Smooth muscle cell (in vitro differentiated cells): Measurements from ENCODE around the gene RNF149. TPM values are rescaled to one million over a fixed set of nuclear protein-coding genes. Genes with fewer than 3 reads are reported as not detected.

ENCODE experiments used
- DNase-seq: peaks from one replicate; lab custom pipeline; 2025; ENCODE audit not compliant: unreplicated experiment; lab: John Stamatoyannopoulos, UW
- H2AFZ ChIP-seq: fragments of 200-600 bp; sonication (generic); 2 replicates; pipeline ENCODE4 v1.6.0; 2016; ENCODE audit warnings: antibody characterized with exemption, low read depth, mild to moderate bottlenecking
- H3F3A ChIP-seq: fragments of 200-600 bp; sonication (generic); 2 replicates; pipeline ENCODE4 v1.6.0; 2017; ENCODE audit warnings: antibody characterized with exemption, low read depth
- H3K27ac ChIP-seq: fragments of 200-600 bp; sonication (generic); 2 replicates; pipeline ENCODE4 v1.5.1; 2016; ENCODE audit warnings: low read depth, mild to moderate bottlenecking
- H3K27me3 ChIP-seq: fragments of 200-600 bp; sonication (generic); 2 replicates; pipeline ENCODE4 v1.6.1; 2016; ENCODE audit warnings: low read depth, mild to moderate bottlenecking
- H3K36me3 ChIP-seq: fragments of 200-600 bp; sonication (generic); 2 replicates; pipeline ENCODE4 v1.5.1; 2016; ENCODE audit warnings: low read depth
- H3K4me1 ChIP-seq: fragments of 200-600 bp; sonication (generic); 2 replicates; pipeline ENCODE4 v1.5.1; 2016; ENCODE audit warnings: low read depth
- H3K4me2 ChIP-seq: fragments of 200-600 bp; sonication (generic); 2 replicates; pipeline ENCODE4 v1.6.0; 2016; ENCODE audit warnings: mild to moderate bottlenecking
- H3K4me3 ChIP-seq: fragments of 200-600 bp; sonication (generic); 2 replicates; pipeline ENCODE4 v1.5.1; 2016; ENCODE audit warnings: mild to moderate bottlenecking
- H3K79me2 ChIP-seq: fragments of 200-600 bp; sonication (generic); 2 replicates; pipeline ENCODE4 v1.6.0; 2016; ENCODE audit warnings: low read depth, mild to moderate bottlenecking
- H3K9ac ChIP-seq: fragments of 200-600 bp; sonication (generic); 2 replicates; pipeline ENCODE4 v1.6.0; 2016; ENCODE audit warnings: low read depth
- H3K9me3 ChIP-seq: fragments of 200-600 bp; sonication (generic); replicated peaks from 2 replicates; pipeline ENCODE4 v1.5.1; 2016; ENCODE audit warnings: low read depth
- H4K20me1 ChIP-seq: fragments of 200-600 bp; sonication (generic); 2 replicates; pipeline ENCODE4 v1.6.0; 2016; ENCODE audit warnings: low read depth
- WGBS: methylation state at CpG from one replicate; pipeline ENCODE4 v1.1.7; 2016; ENCODE audit warnings: low lambda C conversion rate; 5-methylcytosine and 5-hydroxymethylcytosine counted together
- polyA plus RNA-seq: library from polyadenylated mRNA; unstranded; fragments of >200 nt; fragmentation: Nextera tagmentation; extraction: Ambion mirVana; gene quantifications from 2 replicates; pipeline ENCODE4 v1.2.1, GENCODE V29; 2016
- total RNA-seq: library from RNA; depleted of rRNA; stranded (reverse); fragments of >200 nt; gene quantifications from 2 replicates; pipeline ENCODE4 v1.2.3, GENCODE V29; 2014
- TF ChIP-seq, protein P1 (sequence below): fragments of 200-600 bp; sonication (generic); IDR thresholded peaks from 2 replicates; pipeline ENCODE4 v1.5.1; 2017; ENCODE audit warnings: borderline replicate concordance, mild to moderate bottlenecking, antibody characterized with exemption; ENCODE audit not compliant: insufficient read depth, poor library complexity, severe bottlenecking

The RNF149 gene
- total and polyA plus RNA-seq, 2 experiments from 2014 or later = 42.6 to 59.2 TPM

DNA sequence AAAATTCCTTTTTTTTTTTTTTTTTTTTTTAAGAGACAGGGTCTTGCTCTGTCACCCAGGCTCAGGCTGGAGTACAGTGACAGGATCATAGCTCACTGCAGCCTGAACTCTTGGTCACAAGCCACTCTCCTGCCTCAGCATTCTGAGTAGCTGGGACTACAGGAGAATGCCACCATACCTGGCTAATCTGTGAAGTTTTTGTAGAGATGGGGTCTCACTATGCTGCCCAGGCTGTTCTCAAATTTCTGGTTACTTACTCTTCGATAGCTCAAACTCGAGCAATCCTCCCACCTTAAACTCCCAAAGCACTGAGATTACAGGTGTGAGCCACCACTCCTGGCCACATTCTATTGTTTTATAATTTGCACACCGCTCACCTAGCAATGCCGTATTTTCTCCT lies 27.0 kb downstream of the RNF149 start:
- H3K27ac ChIP-seq = no peak overlapping the region
- TF ChIP-seq, protein P1, sequence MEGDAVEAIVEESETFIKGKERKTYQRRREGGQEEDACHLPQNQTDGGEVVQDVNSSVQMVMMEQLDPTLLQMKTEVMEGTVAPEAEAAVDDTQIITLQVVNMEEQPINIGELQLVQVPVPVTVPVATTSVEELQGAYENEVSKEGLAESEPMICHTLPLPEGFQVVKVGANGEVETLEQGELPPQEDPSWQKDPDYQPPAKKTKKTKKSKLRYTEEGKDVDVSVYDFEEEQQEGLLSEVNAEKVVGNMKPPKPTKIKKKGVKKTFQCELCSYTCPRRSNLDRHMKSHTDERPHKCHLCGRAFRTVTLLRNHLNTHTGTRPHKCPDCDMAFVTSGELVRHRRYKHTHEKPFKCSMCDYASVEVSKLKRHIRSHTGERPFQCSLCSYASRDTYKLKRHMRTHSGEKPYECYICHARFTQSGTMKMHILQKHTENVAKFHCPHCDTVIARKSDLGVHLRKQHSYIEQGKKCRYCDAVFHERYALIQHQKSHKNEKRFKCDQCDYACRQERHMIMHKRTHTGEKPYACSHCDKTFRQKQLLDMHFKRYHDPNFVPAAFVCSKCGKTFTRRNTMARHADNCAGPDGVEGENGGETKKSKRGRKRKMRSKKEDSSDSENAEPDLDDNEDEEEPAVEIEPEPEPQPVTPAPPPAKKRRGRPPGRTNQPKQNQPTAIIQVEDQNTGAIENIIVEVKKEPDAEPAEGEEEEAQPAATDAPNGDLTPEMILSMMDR = no peak
- H3K9ac ChIP-seq = no peak overlapping the region
- H3K36me3 ChIP-seq = peaks cover 25% of the 10 kb centered on the region
- no peak for DNase-seq
- H4K20me1 ChIP-seq = peaks cover 36% of the 10 kb centered on the region
- no peaks in the 10 kb centered on the region for H3K4me1 ChIP-seq
- 98% methylated on average over 4 of the region's 4 CpGs for WGBS
- H3K4me2 ChIP-seq = no peak overlapping the region
- H3K4me3 ChIP-seq = no peak overlapping the region
- peaks cover 27% of the 10 kb centered on the region for H3K79me2 ChIP-seq
- no peaks in the 10 kb centered on the region for H3K27me3 ChIP-seq
- H2AFZ ChIP-seq = no peak overlapping the region
- no peaks in the 10 kb centered on the region for H3K9me3 ChIP-seq
- H3F3A ChIP-seq = no peaks in the 10 kb centered on the region

DNA sequence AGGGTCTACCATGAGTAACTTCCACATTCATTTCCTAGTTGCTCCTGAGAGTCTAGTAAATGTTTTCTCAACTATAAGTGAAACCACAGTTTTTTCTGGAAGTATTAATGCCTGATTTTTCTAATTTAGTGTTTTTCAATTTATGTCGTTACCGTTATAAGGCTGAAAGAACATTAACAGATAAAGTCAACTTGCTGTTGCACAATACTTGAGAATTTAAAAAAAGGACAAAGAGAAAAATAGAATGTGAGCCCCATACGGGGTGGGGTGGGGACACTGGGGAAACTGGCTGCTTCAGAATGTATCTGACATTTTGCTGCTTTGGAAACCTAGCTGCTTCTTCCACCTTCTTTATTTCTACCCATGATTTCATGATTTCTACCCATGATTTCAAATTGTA lies 29.6 kb downstream of the RNF149 start:
- Histone ChIP-seq H2AFZ (no peak overlapping the region), H3K4me3 (no peak overlapping the region), H3K36me3 (peaks cover 15% of the 10 kb centered on the region), H4K20me1 (peaks cover 23% of the 10 kb centered on the region), H3K4me1 (no peaks in the 10 kb centered on the region), H3K27me3 (no peaks in the 10 kb centered on the region), H3K27ac (no peak overlapping the region), H3K9me3 (no peaks in the 10 kb centered on the region), H3K79me2 (peaks cover 13% of the 10 kb centered on the region), H3K9ac (no peak overlapping the region), H3K4me2 (no peak overlapping the region), H3F3A (no peaks in the 10 kb centered on the region)
- DNase-seq = no peak
- WGBS = 99% methylated on average over 3 of the region's 3 CpGs
- TF ChIP-seq, protein P1 = no peak

DNA sequence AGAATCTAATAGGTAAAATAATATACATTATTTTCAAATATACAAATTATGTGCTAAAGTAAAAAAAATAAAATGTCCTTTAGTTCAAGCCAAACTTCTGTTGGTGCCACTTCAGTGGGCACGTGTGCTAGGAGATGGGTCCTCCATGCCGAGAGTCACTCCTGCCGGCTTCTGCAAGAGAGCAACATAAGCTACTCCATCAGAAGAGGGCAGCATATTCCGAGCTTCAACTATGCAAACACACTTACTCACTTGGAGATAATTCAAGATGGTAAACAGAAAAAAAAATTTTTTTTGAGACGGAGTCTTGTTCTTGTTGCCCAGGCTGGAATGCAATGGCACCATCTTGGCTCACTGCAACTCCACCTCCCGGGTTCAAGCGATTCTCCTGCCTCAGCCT lies 31.4 kb downstream of the RNF149 start:
- Histone ChIP-seq H3K36me3 (peaks cover 22% of the 10 kb centered on the region), H3K27ac (no peak overlapping the region), H3K4me1 (no peaks in the 10 kb centered on the region), H2AFZ (no peak overlapping the region), H3K27me3 (no peaks in the 10 kb centered on the region), H3F3A (no peaks in the 10 kb centered on the region), H3K9me3 (no peaks in the 10 kb centered on the region), H4K20me1 (peaks cover 12% of the 10 kb centered on the region), H3K9ac (no peak overlapping the region), H3K79me2 (peaks cover 13% of the 10 kb centered on the region), H3K4me2 (no peak overlapping the region), H3K4me3 (no peak overlapping the region)
- no peak for DNase-seq
- TF ChIP-seq, protein P1 = no peak
- 94% methylated on average over 7 of the region's 7 CpGs for WGBS

DNA sequence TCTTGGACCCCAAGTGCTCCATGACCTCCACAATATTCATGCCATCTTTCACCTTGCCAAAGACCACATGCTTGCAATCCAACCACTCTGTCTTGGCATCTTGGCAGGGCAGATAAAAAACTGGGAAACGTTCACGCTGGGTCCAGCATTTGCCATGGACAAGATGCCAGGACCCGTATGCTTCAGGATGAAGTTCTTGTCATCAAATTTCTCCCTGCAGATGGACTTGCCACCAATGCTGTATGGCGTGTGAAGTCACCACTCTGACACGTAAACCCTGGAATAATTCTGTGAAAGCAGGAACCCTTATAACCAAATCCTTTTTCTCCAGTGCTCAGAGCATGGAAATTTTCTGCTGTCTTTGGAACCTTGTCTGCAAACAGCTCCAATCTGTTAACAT lies 34.4 kb downstream of the RNF149 start:
- no peaks in the 10 kb centered on the region for H3K4me1 ChIP-seq
- peaks cover 12% of the 10 kb centered on the region for H4K20me1 ChIP-seq
- H3K27me3 ChIP-seq = no peaks in the 10 kb centered on the region
- no peak overlapping the region for H2AFZ ChIP-seq
- no peak overlapping the region for H3K4me2 ChIP-seq
- TF ChIP-seq, protein P1 = no peak
- H3K79me2 ChIP-seq = peaks cover 19% of the 10 kb centered on the region
- H3K4me3 ChIP-seq = no peak overlapping the region
- H3K36me3 ChIP-seq = peaks cover 29% of the 10 kb centered on the region
- H3K27ac ChIP-seq = no peak overlapping the region
- peaks cover 8% of the 10 kb centered on the region for H3F3A ChIP-seq
- H3K9me3 ChIP-seq = no peaks in the 10 kb centered on the region
- no peak overlapping the region for H3K9ac ChIP-seq
- 98% methylated on average over 5 of the region's 5 CpGs for WGBS
- DNase-seq = no peak
